Left lobe of liver (tissue), 2 donors: ENCODE results near the gene CBX4. TPM values are rescaled to one million over a fixed set of nuclear protein-coding genes. Genes with fewer than 3 reads are reported as not detected.

Experiments used
- ATAC-seq: fragments of 200-7000 bp; cut with Tn5 transposase; one replicate; pipeline ENCODE4 v1.9.1; 2020; ENCODE audit warnings: mild to moderate bottlenecking, moderate library complexity
- DNase-seq: peaks from one replicate; pipeline ENCODE4 v3.0.0-alpha.2; 2020; ENCODE audit warnings: low spot score
- total RNA-seq: library from RNA; stranded (reverse); gene quantifications from one replicate; pipeline ENCODE4 v1.2.1, GENCODE V29; 2021
- donor health status: DM: no; HTN: no; CAD: no; lungs with moderate emphysema.
- donor health status: DM: no; HTN: yes; CAD: no.

The CBX4 gene
- total RNA-seq, 1 donor from 2014 or later, result 14.8 TPM

- no peak for DNase-seq
- no peak for ATAC-seq
Measured at GRCh38 chr17:79842656-79843473, 3.6 kb upstream of the CBX4 start.

GRCh38 chr17:79842136-79842655, 3.0 kb upstream of the CBX4 start:
- ATAC-seq (no peak), DNase-seq (no peak)

- DNase-seq (no peak), ATAC-seq (no peak)
Measured at GRCh38 chr17:79841369-79842135, 2.3 kb upstream of the CBX4 start.

- ATAC-seq (no peak), DNase-seq (no peak)
Measured at GRCh38 chr17:79840989-79841286, 1.7 kb upstream of the CBX4 start.

- ATAC-seq, result no peak
- peak; percentile 71 for DNase-seq
Measured at GRCh38 chr17:79840269-79840988, 1.2 kb upstream of the CBX4 start.

GRCh38 chr17:79838522-79839274, 542 bp downstream of the CBX4 start:
- ATAC-seq (peak; percentile 5), DNase-seq (no peak)

- ATAC-seq, result no peak
- DNase-seq, result peak; percentile 54
Measured at GRCh38 chr17:79837888-79838521, 1.2 kb downstream of the CBX4 start.

GRCh38 chr17:79836972-79837887, 2.0 kb downstream of the CBX4 start:
- ATAC-seq, result peak; percentile 47
- peak; percentile 96 for DNase-seq

GRCh38 chr17:79836510-79836971, 2.7 kb downstream of the CBX4 start:
- DNase-seq (peak; percentile 89), ATAC-seq (peak; percentile 5)

- ATAC-seq, result no peak
- DNase-seq, result peak; percentile 64
Measured at GRCh38 chr17:79835953-79836509, 3.2 kb downstream of the CBX4 start.

- DNase-seq (no peak), ATAC-seq (no peak)
Measured at GRCh38 chr17:79835470-79835899, 3.8 kb downstream of the CBX4 start.

- DNase-seq, result peak; percentile 67
Measured at GRCh38 chr17:79834565-79835469, 4.4 kb downstream of the CBX4 start.

GRCh38 chr17:79833744-79834564, 5.3 kb downstream of the CBX4 start:
- ATAC-seq (no peak), DNase-seq (peak; percentile 53)

More at GRCh38 chr17:79834565-79835469, 4.4 kb downstream of the CBX4 start:
- no peak for ATAC-seq

- DNase-seq (no peak), ATAC-seq (no peak)
Measured at GRCh38 chr17:79833110-79833450, 6.2 kb downstream of the CBX4 start.

- peak; percentile 48 for ATAC-seq
- no peak for DNase-seq
Measured at GRCh38 chr17:79832218-79833109, 6.8 kb downstream of the CBX4 start.
